K562 (cell line): ENCODE results near the gene GPR139.

Experiments used
- ARID1B ChIP-seq: fragments of 450-650 bp; IDR thresholded peaks from 2 replicates; pipeline ENCODE4 v1.6.1; 2016; ENCODE audit warnings: antibody characterized with exemption, mild to moderate bottlenecking, inconsistent platforms
- ATF4 ChIP-seq: fragments of 450-650 bp; formaldehyde crosslinking; IDR thresholded peaks from 2 replicates; pipeline ENCODE4 v1.4.0; 2022; ENCODE audit warnings: mild to moderate bottlenecking, moderate library complexity
- BDP1 ChIP-seq: IDR thresholded peaks from 3 replicates; pipeline ENCODE4 v1.6.1; 2011; ENCODE audit not compliant: insufficient read length, insufficient read depth
- CTCF ChIP-seq, 3 experiments: IDR thresholded peaks in 2 of 3; conservative IDR thresholded peaks in 1 of 3; 2 replicates each; pipeline ENCODE4 v1.5.1; 2011 to 2012; ENCODE audit warnings: low read length in 3 of 3, mild to moderate bottlenecking in 3 of 3, control low read depth in 2 of 3, improper control_type of control experiment in 1 of 3, inconsistent platforms in 1 of 3, low read depth in 1 of 3, mixed read lengths in 1 of 3, moderate library complexity in 1 of 3; ENCODE audit not compliant: insufficient read depth in 2 of 3
- ELK1 ChIP-seq: sonication (generic); formaldehyde crosslinking; IDR thresholded peaks from 2 replicates; pipeline ENCODE4 v1.8.1; 2022; ENCODE audit warnings: missing genetic modification reagents
- HOMEZ ChIP-seq: fragments of 250-450 bp; sonication (Bioruptor Pico); IDR thresholded peaks from 2 replicates; pipeline ENCODE4 v1.4.0; 2020; ENCODE audit warnings: mild to moderate bottlenecking, moderate library complexity
- MAFG ChIP-seq: fragments of 450-650 bp; conservative IDR thresholded peaks from 2 replicates; pipeline ENCODE4 v1.6.1; 2016; ENCODE audit warnings: missing genetic modification characterization, missing compliant biosample characterization
- NCOA2 ChIP-seq, 2 experiments: fragments of 450-650 bp; IDR thresholded peaks; 2 replicates each; pipeline ENCODE4 v1.6.1; 2018; ENCODE audit warnings: mild to moderate bottlenecking in 2 of 2, moderate library complexity in 1 of 2; ENCODE audit not compliant: partially characterized antibody in 2 of 2
- NFIC ChIP-seq: fragments of 450-650 bp; IDR thresholded peaks from 2 replicates; pipeline ENCODE4 v1.6.1; 2017; ENCODE audit warnings: mild to moderate bottlenecking, inconsistent platforms
- SREBF1 ChIP-seq: fragments of 150-350 bp; IDR thresholded peaks from 2 replicates; pipeline ENCODE4 v1.6.1; 2014; ENCODE audit warnings: antibody characterized with exemption, low read depth, low read length, borderline replicate concordance
- TEAD1 ChIP-seq, 2 experiments: fragments of 450-650 bp in 1 of 2; sonication (generic) in 1 of 2; formaldehyde crosslinking; IDR thresholded peaks; 2 replicates each; pipeline versions ENCODE4 v1.4.0 to v1.8.0; 2020 to 2022; ENCODE audit warnings: mild to moderate bottlenecking in 2 of 2, missing genetic modification reagents in 1 of 2
- TF ChIP-seq, protein P1 (sequence below): sonication (generic); formaldehyde crosslinking; IDR thresholded peaks from 2 replicates; pipeline ENCODE4 v1.8.1; 2023; ENCODE audit warnings: mild to moderate bottlenecking, missing genetic modification reagents, moderate library complexity
- TF ChIP-seq, protein P2 (sequence below): sonication (generic); formaldehyde crosslinking; IDR thresholded peaks from 2 replicates; pipeline ENCODE4 v1.5.0; 2020; ENCODE audit warnings: missing genetic modification reagents

GRCh38 chr16:20049831-20050230, 23.9 kb downstream of the GPR139 start:
- TF ChIP-seq ARID1B (no peak), BDP1 (no peak), HOMEZ (CRISPR knock-in tag) (no peak), SREBF1 (no peak), TEAD1 (CRISPR knock-in tag; IDR thresholded peaks at IDR 0.05) (no peak), NFIC (no peak), ATF4 (no peak), CTCF (IDR thresholded peaks at IDR 0.05 in 2 of 3, conservative IDR thresholded peaks at IDR 0.05 in 1 of 3; ENCODE audit: insufficient read depth in 2 of 3, low read depth in 1 of 3, low read length in 3 of 3) (no peak), MAFG (tag) (no peak), ELK1 (CRISPR knock-in tag) (no peak), NCOA2 (IDR thresholded peaks at IDR 0.05; ENCODE audit: partially characterized antibody in 2 of 2) (no peak)
- TF ChIP-seq, protein P1, sequence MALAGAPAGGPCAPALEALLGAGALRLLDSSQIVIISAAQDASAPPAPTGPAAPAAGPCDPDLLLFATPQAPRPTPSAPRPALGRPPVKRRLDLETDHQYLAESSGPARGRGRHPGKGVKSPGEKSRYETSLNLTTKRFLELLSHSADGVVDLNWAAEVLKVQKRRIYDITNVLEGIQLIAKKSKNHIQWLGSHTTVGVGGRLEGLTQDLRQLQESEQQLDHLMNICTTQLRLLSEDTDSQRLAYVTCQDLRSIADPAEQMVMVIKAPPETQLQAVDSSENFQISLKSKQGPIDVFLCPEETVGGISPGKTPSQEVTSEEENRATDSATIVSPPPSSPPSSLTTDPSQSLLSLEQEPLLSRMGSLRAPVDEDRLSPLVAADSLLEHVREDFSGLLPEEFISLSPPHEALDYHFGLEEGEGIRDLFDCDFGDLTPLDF (CRISPR knock-in tag), result no peak
- TF ChIP-seq, protein P2, sequence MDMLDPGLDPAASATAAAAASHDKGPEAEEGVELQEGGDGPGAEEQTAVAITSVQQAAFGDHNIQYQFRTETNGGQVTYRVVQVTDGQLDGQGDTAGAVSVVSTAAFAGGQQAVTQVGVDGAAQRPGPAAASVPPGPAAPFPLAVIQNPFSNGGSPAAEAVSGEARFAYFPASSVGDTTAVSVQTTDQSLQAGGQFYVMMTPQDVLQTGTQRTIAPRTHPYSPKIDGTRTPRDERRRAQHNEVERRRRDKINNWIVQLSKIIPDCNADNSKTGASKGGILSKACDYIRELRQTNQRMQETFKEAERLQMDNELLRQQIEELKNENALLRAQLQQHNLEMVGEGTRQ (CRISPR knock-in tag), result no peak
